NCI-H2107 treated with DMSO at 0.1 percent for 48 hours (cell line): Measurements from ENCODE around the gene ZNF341.

Experiments used
- DNase-seq: peaks from one replicate; lab custom pipeline; 2025; ENCODE audit not compliant: unreplicated experiment; lab: John Stamatoyannopoulos, UW

The ZNF341 gene

DNA sequence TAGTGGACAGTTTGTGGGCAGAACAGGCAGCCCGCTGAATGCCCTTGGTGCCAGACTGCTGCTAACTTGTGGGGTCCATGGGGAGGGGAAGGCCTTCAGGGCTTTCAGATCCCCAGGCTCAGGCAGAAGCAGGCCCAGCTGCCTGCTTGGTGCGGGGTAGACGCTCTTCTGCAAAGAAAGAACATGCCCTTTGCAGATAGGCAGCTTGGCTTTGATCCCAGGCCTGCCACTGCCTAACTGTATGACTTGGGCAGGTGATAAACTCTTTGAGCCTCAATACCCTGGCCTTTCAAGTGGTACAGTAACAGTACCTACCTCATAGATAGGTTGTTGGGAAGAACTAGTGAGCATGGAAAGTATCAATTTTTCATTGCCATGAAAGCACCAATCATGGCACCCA, 107.8 kb downstream of the ZNF341 start:
- DNase-seq: peak; percentile 5

DNA sequence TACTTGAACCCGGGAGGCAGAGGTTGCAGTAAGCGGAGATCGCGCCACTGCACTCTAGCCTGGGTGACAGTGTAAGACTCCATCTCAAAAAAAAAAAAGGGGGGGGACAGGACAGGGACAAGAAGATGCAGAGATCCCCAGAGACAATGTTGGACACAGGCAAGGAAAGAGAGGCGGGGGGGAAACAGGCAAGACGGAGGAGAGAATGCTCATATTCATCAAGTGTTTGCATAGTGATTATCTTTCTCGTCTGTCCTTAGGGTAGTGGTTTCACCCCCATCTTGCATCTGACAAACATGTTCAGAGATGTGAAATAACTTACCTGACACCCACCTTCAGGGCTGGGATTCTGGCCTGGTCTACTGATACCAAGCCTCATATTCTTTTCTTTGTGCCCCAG, 108.4 kb downstream of the ZNF341 start:
- no peak for DNase-seq

DNA sequence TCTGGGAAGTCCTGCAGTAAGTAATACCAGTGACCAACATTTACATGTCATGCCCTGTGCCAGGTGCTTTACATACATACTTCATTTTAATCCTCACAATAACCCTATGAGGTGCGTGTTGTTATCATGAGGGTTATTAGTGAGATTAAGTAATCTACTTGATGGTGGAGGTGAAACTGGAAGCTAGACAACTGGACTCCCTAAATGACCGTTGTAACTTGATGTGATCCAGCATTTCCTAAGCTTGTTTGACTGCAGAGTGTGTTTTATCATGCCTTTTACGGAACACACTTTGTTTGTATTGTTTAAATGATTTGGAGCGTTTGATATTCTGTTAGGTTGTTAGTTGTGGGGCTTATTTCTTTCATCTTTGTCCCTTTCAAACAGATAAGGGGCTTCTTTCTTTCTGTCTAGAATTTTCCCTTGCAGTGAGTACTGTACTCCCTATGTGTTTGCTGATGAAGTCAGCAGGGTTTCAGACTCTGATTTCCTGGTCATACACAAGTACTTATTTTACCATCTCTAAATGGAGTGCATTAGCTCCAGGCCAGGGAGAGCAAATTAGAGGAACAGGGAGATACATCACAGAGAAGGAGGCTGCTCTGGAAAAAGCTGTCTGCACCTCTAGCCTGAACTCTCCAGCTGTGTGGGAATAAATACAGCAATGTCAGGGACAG, 109.1 kb downstream of the ZNF341 start:
- DNase-seq: no peak

DNA sequence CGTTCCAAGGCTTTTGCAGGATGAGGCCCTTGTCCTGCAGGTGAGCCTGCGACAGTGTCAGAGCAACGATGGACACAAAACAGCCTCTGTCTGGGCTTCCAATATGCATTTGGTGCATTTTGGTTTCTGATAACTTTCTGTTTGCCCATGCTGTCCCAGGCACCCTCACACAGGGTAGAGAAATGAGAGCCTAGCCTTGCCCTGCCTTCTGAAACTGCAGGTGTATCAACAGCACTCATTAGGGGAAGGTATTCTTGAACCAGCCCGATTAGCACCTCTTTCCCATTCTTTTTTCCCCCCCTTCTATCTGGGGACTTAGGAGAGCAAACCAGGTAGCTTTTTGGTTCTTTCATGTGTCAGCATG, 109.6 kb downstream of the ZNF341 start:
- DNase-seq: no peak
